Measurements from ENCODE around the gene GPR107.

The GPR107 gene

DNA sequence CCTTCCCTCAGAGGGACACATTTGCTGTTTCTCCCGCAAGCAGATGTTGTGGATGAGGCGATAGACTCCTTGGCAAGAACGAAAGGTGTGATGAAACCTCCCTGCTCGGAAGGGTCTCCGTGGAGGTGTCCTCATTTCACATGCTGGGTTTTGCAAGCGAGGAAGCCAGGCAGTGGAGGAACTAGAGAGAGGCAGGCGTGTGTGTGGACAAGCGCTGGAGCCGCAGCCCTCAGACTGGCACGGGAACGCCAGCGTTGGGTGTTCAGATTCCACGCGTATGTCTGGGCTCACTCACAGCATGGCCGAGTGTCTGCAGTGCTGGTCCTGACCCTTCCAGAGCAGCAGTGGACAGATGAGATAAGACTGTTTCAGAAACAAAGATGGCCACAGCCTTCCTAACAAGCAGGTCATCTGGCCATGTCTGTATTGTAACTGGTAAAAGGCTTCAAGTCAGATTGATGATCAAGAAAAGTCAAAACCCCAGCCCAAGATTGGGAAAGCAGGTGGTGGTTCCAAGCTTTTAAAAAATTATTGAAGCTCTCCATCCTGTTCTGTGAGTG, 83.5 kb downstream of the GPR107 start:
- DNase-seq (ENCODE audit: low spot score): no peak

DNA sequence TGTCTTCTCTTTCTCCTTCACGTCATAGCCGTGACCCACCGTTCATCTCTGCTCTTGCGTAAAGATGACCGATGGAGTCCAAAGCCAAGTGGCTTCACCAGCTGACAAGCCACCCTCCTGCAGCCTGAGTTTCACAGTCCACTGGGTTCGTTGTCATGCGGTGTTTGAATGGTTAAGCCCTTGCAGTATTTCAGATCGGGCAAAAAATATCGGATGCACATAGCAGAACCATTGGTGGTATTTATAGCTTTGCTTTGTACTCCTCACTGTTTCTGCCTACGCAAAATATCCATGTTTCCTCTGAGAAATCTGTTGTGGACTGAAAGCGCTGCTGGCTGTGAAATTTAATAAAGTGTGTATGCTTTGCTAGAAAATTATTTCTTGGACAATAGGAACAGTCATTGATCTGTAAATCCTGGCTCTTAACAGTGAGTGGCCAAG, 84.0 kb downstream of the GPR107 start:
- no peak for DNase-seq (ENCODE audit: low spot score)

DNA sequence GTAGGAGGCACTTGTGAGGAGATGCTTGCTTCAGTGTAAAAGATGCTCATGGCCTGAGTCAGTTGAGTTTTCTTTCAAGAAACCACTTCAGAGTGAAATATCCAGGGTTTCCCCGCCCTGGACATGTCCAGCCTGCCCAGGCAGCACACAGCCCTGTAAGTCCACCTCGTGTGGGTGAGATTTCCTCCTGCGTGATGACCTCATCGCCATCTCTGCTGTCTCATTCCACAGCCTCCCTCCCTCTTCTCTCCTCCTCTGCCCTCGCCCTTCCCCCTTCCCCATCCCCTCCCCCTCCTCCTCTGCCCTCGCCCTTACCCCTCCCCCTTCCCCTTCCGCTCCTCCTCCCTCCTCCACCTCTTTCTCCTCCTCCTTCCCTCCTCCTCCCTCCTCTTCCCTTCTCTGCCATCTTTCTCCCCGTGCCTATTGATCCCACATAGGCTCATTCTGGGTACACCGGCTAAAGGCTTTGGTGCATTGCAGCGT, 84.5 kb downstream of the GPR107 start:
- DNase-seq (ENCODE audit: low spot score): peak; percentile 91

GRCh38 chr9:130138791-130139190, 85.1 kb downstream of the GPR107 start:
- DNase-seq (ENCODE audit: low spot score): peak; percentile 83

GRCh38 chr9:130139251-130139650, 85.5 kb downstream of the GPR107 start:
- DNase-seq (ENCODE audit: low spot score): no peak

- DNase-seq (ENCODE audit: low spot score): no peak
Measured at GRCh38 chr9:130140706-130141105, 87.0 kb downstream of the GPR107 start.

GRCh38 chr9:130142056-130142455, 88.3 kb downstream of the GPR107 start:
- DNase-seq (ENCODE audit: low spot score): no peak

DNA sequence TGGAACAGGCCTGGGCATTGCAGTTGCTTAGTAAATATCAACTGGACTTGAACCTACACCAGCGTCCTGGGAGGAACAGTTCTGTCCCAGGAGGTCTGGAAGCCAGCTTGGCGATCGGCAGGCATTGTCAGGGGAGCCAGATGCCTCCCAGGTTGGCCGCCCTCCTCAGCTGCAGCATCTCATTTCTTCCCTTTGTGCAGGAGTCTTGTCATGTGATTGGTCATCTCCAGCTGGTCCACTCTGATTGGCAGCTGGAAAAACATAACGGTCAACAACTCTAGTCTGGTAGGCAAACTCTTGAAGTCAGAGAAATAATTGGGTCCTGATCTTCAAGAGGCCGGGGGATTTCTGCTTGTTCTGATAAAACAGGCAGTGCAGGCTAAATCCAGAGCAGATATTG, 88.9 kb downstream of the GPR107 start:
- DNase-seq (ENCODE audit: low spot score): no peak

DNA sequence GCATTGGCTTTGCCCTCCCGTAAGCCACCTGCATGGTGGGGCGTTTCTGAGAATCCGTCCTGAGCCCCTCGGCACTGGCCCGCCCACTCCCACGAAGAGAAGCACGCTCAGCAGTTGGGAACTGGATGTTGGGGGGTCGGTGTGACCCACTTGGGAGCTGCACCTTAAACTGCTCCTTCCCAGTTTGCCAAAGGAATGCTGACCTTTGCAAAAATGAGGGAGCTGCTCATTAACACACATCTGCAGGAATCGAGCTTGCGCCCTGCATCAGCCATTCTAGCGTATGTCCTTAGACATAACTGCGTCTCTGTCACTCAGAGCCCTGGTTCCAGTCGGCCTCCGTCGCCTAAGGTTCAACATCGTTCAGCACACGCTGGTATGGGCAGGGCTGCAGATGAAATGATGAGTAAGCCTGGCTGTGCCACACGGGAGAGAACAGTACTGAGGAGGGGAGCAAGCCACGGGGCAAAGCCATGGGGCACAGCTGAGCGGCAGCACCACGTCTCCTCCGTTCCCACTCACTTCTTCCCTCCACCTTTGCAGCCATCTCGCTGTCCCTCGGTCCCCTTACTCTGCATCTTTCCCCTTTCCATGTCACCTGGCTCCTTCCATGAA, 89.7 kb downstream of the GPR107 start:
- DNase-seq (ENCODE audit: low spot score): no peak

DNA sequence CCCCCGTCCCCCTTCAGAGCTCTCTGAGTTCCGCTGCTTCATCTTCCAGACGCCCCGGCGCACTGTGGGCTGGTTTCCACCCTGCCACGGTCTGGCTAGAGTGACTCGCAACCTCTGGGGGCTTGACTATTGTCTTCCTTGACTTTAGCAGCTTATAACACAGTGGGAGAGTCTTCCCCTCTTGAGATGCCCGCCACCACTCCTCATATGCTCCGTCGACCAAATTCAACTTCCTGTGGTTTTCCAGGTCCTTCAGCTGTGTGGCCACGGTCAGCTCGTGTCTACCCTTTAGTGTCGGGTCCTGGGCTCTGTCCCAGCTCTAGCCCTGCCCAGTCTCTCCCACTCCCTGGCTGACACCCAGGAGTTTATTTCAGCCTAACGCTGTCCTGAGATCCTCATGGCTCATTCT, 90.3 kb downstream of the GPR107 start:
- DNase-seq (ENCODE audit: low spot score): peak; percentile 60

GRCh38 chr9:130144703-130145102, 91.0 kb downstream of the GPR107 start:
- no peak for DNase-seq (ENCODE audit: low spot score)

DNA sequence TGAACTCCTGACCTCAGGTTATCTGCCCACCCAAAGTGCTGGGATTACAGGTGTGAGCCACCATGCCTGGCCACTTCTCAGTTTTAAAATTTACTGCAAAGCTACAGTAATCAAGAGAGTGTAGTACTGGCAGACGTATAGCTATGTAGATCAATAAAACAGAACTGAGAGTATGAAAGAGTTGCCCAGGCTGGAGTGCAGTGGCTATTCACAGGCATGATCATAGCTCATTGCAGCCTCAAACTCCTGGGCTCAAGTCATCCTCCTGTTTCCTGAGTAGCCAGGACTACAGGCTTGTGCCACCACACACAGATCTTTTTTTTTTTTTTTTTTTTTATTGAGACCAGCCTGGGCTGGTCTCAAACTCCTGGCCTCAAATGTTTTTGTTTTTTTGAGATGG, 92.0 kb downstream of the GPR107 start:
- DNase-seq (ENCODE audit: low spot score): no peak

- no peak for DNase-seq (ENCODE audit: low spot score)
Measured at GRCh38 chr9:130147198-130147597, 93.5 kb downstream of the GPR107 start.

GRCh38 chr9:130147910-130148309, 94.2 kb downstream of the GPR107 start:
- DNase-seq (ENCODE audit: low spot score): no peak

DNA sequence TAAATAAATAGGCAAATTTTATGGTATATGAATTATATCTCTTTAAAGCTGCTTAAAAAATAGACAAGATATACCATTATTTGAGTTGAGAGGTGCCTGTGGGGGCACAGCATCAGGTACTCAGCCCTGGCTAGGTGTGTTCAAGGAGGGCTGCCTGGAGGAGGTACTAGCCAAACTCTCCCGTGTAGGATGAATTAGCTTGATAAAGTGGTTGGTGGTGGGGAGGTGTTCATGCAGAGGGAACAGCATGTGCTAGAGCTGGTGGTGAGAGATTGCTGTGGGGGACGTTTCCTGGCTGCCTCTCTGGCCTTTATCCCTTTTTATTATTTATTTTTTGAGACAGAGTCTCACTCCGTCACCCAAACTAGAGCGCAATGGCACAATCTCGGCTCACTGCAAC, 95.3 kb downstream of the GPR107 start:
- DNase-seq (ENCODE audit: low spot score): no peak

DNA sequence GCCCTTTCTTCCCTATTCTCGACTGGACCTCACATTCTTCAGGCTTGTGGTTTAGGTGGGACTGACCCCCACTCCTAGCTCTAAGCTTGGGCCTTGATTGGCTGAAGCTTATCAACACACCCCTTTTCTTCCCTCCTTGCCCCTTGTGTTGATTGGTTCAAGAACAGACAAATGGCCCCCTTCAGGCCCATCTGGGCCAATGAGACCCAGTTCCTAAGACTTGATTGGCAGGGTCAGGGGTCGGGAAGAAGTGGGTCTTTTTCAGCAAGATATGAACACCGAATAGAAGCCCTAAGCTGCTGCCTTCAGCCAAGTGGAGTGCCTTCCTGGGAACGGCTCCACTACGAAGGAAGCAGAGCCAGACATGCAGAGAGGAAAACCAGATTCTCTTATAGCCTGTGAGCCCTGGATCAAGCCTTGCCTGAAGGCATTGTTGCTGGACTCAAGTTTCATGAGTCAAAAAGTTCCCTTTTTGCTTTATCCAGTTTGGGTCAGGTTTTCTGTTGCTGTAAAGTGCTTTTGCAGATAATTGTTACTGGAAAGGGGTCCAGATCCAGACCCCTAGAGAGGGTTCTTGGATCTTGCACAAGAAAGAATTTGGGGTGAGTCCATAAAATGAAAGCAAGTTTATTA, 96.1 kb downstream of the GPR107 start:
- no peak for DNase-seq (ENCODE audit: low spot score)

GRCh38 chr9:130150779-130151382, 97.2 kb downstream of the GPR107 start:
- no peak for DNase-seq (ENCODE audit: low spot score)

DNA sequence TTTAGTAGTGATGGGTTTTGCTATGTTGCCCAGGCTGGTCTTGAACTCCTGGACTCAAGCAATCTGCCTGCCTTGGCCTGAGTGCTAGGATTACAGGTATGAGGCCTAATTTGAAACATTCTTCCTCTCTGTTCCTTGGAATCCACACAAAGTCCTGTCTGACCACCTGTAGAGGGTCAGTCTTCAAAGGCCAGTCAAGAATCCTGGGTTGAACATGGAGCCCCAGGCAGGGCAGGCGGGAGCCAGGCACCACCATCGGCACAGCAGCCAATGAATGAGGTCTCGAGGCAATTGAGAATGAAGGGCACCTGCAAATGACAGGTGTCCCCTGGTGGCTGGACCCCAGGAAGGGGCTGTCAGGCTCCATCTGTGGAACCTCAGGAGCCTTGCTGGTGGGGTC, 101.1 kb downstream of the GPR107 start:
- no peak for DNase-seq (ENCODE audit: low spot score)

DNA sequence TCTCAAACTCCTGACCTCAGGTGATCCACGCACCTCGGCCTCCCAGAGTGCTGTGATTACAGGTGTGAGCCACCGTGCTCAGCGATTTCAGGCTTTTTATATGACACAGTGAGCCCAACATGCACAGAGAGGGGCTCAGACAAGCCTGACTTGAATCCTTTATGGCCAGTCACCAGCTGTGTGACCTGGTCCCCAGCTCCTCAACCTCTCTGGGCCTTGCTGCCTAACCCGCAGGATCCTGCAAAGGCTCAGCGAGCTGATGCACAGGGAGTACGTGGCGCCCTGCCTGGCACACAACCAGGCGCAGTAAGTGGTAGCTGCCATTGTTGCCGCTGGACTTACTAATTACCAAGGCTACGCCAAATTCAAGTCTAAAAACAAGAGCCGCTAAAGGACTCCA, 101.9 kb downstream of the GPR107 start:
- DNase-seq (ENCODE audit: low spot score): no peak

DNA sequence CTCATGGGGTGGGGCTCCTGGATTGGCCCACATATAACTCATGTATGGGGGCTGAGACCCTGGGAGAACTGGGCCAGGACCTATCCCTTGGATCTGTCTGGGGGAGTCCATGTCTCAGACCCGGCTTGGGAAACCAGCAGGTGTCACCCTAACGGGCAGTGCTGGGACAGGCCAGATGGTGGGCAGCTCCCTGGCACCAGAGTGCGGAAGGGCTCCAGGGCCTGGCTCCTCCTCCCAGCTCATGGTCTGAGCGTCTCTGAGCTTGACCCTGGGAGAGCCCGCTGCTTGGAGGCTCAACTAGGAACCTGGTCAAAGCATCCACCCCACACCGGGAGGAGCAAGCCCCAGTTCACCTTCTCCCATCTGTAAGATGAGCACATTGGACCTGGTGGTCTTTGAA, 103.0 kb downstream of the GPR107 start:
- DNase-seq (ENCODE audit: low spot score): no peak

- DNase-seq (ENCODE audit: low spot score): no peak
Measured at GRCh38 chr9:130157079-130157478, 103.4 kb downstream of the GPR107 start.

DNA sequence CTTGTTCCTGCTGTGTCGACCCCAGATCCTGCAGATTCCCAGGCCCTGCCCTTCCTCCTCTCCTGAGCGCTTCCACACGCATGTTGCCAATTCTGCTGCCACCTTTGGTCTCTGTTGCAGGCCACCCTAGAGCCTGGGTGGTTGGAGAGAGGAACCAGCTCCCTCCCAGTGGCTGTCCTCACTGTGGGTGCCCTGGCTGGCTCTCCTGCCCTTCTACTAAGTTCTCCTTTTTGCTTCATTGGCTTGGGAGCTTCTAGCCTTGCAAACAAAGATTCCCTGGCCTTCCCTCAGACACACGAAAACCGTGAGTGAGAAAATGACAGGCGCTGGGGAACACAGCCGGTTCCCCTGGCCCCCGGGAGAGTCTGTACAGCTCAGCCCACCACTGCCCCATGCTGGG, 104.3 kb downstream of the GPR107 start:
- no peak for DNase-seq (ENCODE audit: low spot score)

GRCh38 chr9:130159057-130159456, 105.4 kb downstream of the GPR107 start:
- DNase-seq (ENCODE audit: low spot score): no peak
